WTC11 (cell line): ENCODE results near the gene EXOSC7. TPM values are rescaled to one million over a fixed set of nuclear protein-coding genes. Genes with fewer than 3 reads are reported as not detected.

Source experiments
- ATAC-seq: fragments of 200-7000 bp; cut with Tn5 transposase; 2 replicates; pipeline ENCODE4 v1.10.0; 2021; ENCODE audit warnings: mild to moderate bottlenecking, moderate library complexity
- CTCF ChIA-PET: fragments of 300-600 bp; sonication (Branson Sonifier 250); formaldehyde crosslinking; loops from one replicate; lab custom pipeline; 2021; ENCODE audit warnings: antibody characterized with exemption; lab: Charles Lee
- POLR2A ChIA-PET: fragments of 350-600 bp; sonication (Branson Sonifier 250); formaldehyde crosslinking; loops from one replicate; lab custom pipeline; 2021; ENCODE audit warnings: antibody characterized with exemption; lab: Charles Lee
- DNase-seq: peaks from one replicate; pipeline ENCODE4 v3.0.0; 2021; ENCODE audit warnings: low spot score
- H3K27ac Mint-ChIP-seq: 2 replicates; pipeline ENCODE4 v1.8.0; 2021; ENCODE audit warnings: mixed read lengths
- H3K27me3 Mint-ChIP-seq: 2 replicates; pipeline ENCODE4 v1.8.0; 2021; ENCODE audit warnings: low read depth, mild to moderate bottlenecking, moderate library complexity, mixed read lengths
- H3K36me3 Mint-ChIP-seq: 2 replicates; pipeline ENCODE4 v1.8.0; 2021; ENCODE audit warnings: mixed read lengths
- H3K4me1 Mint-ChIP-seq: 2 replicates; pipeline ENCODE4 v1.8.0; 2022; ENCODE audit warnings: mixed read lengths
- H3K4me3 Mint-ChIP-seq: 2 replicates; pipeline ENCODE4 v1.8.0; 2021; ENCODE audit warnings: mild to moderate bottlenecking, moderate library complexity, mixed read lengths
- H3K9me3 Mint-ChIP-seq: 2 replicates; pipeline ENCODE4 v1.8.0; 2021; ENCODE audit warnings: mixed read lengths
- ATF1 ChIP-seq: sonication (generic); formaldehyde crosslinking; IDR thresholded peaks from 2 replicates; pipeline ENCODE4 v1.8.1; 2023; ENCODE audit warnings: mild to moderate bottlenecking, moderate library complexity, missing genetic modification reagents
- CREM ChIP-seq: sonication (generic); formaldehyde crosslinking; IDR thresholded peaks from 2 replicates; pipeline ENCODE4 v1.8.1; 2022; ENCODE audit warnings: mild to moderate bottlenecking, missing genetic modification reagents, moderate library complexity
- CTCF ChIP-seq: fragments of 200-600 bp; IDR thresholded peaks from 2 replicates; pipeline ENCODE4 v1.8.0; 2022; ENCODE audit warnings: antibody characterized with exemption
- ERG ChIP-seq: fragments of 250-450 bp; sonication (Bioruptor Pico); IDR thresholded peaks from 2 replicates; pipeline ENCODE4 v1.8.0; 2021; ENCODE audit warnings: mild to moderate bottlenecking
- FOXP1 ChIP-seq: sonication (generic); formaldehyde crosslinking; IDR thresholded peaks from 2 replicates; pipeline ENCODE4 v1.8.0; 2022; ENCODE audit warnings: missing genetic modification reagents, mild to moderate bottlenecking, moderate library complexity, borderline replicate concordance
- FOXP4 ChIP-seq: sonication (generic); formaldehyde crosslinking; IDR thresholded peaks from 2 replicates; pipeline ENCODE4 v1.8.0; 2022; ENCODE audit warnings: mild to moderate bottlenecking, missing genetic modification reagents
- IRF2 ChIP-seq: sonication (generic); formaldehyde crosslinking; IDR thresholded peaks from 2 replicates; pipeline ENCODE4 v1.8.0; 2022; ENCODE audit warnings: low read depth, missing genetic modification reagents, borderline replicate concordance
- JUN ChIP-seq: sonication (generic); formaldehyde crosslinking; IDR thresholded peaks from 2 replicates; pipeline ENCODE4 v1.8.0; 2023; ENCODE audit warnings: mild to moderate bottlenecking, missing genetic modification reagents
- KAT7 ChIP-seq: sonication (generic); formaldehyde crosslinking; IDR thresholded peaks from 2 replicates; pipeline ENCODE4 v1.8.1; 2023; ENCODE audit warnings: missing genetic modification reagents, mild to moderate bottlenecking, borderline replicate concordance
- MLX ChIP-seq: sonication (generic); formaldehyde crosslinking; IDR thresholded peaks from 2 replicates; pipeline ENCODE4 v1.8.1; 2023; ENCODE audit warnings: mild to moderate bottlenecking, missing genetic modification reagents, moderate library complexity
- NFATC4 ChIP-seq: fragments of 250-450 bp; sonication (Bioruptor Pico); IDR thresholded peaks from 2 replicates; pipeline ENCODE4 v1.9.0; 2021; ENCODE audit warnings: mild to moderate bottlenecking
- NFE2L1 ChIP-seq: sonication (generic); formaldehyde crosslinking; IDR thresholded peaks from 2 replicates; pipeline ENCODE4 v1.8.1; 2023; ENCODE audit warnings: missing genetic modification reagents
- NR3C1 ChIP-seq: sonication (generic); formaldehyde crosslinking; conservative IDR thresholded peaks from 2 replicates; pipeline ENCODE4 v1.8.1; 2023; ENCODE audit warnings: low read depth, mild to moderate bottlenecking, missing genetic modification reagents
- PRDM15 ChIP-seq: sonication (generic); formaldehyde crosslinking; IDR thresholded peaks from 2 replicates; pipeline ENCODE4 v1.8.0; 2022; ENCODE audit warnings: missing genetic modification reagents
- RORB ChIP-seq: fragments of 250-450 bp; sonication (Bioruptor Pico); IDR thresholded peaks from 2 replicates; pipeline ENCODE4 v1.9.0; 2021; ENCODE audit warnings: mild to moderate bottlenecking
- SMAD4 ChIP-seq: sonication (generic); formaldehyde crosslinking; IDR thresholded peaks from 2 replicates; pipeline ENCODE4 v1.8.0; 2022; ENCODE audit warnings: mild to moderate bottlenecking, missing genetic modification reagents
- SOX15 ChIP-seq: fragments of 250-450 bp; sonication (Bioruptor Pico); IDR thresholded peaks from 2 replicates; pipeline ENCODE4 v1.9.0; 2021; ENCODE audit warnings: mild to moderate bottlenecking
- TP53 ChIP-seq: sonication (generic); formaldehyde crosslinking; IDR thresholded peaks from 2 replicates; pipeline ENCODE4 v1.8.1; 2023; ENCODE audit warnings: mild to moderate bottlenecking, missing genetic modification reagents
- USF2 ChIP-seq: sonication (generic); formaldehyde crosslinking; IDR thresholded peaks from 2 replicates; pipeline ENCODE4 v1.8.1; 2023; ENCODE audit warnings: mild to moderate bottlenecking, missing genetic modification reagents, moderate library complexity
- ZNF263 ChIP-seq: sonication (generic); formaldehyde crosslinking; IDR thresholded peaks from 2 replicates; pipeline ENCODE4 v1.8.1; 2022; ENCODE audit warnings: low read depth, mild to moderate bottlenecking, moderate library complexity, missing genetic modification reagents
- ZNF416 ChIP-seq: fragments of 250-450 bp; sonication (Bioruptor Pico); IDR thresholded peaks from 2 replicates; pipeline ENCODE4 v1.9.0; 2021; ENCODE audit warnings: mild to moderate bottlenecking, inconsistent platforms
- ZNF532 ChIP-seq: fragments of 250-450 bp; sonication (Bioruptor Pico); IDR thresholded peaks from 2 replicates; pipeline ENCODE4 v1.9.0; 2021; ENCODE audit warnings: mild to moderate bottlenecking, borderline replicate concordance
- total RNA-seq: library from RNA; stranded (reverse); gene quantifications from 3 replicates; pipeline ENCODE4 v1.2.3, GENCODE V29; 2021

EXOSC7 gene
- total RNA-seq, 1 experiment from 2014 or later, result 85.7 TPM

- H3K4me1 Mint-ChIP-seq, result peaks cover 24% of the 10 kb centered on the region
- POLR2A ChIA-PET, result no interaction called here
- H3K9me3 Mint-ChIP-seq, result no peaks in the 10 kb centered on the region
- DNase-seq (no peak), ATAC-seq (no peak)
- CTCF ChIA-PET, result no interaction called here
- H3K27ac Mint-ChIP-seq, result no peak overlapping the region
- no peak overlapping the region for H3K4me3 Mint-ChIP-seq
- no peaks in the 10 kb centered on the region for H3K27me3 Mint-ChIP-seq
- H3K36me3 Mint-ChIP-seq, result peaks cover 63% of the 10 kb centered on the region
- TF ChIP-seq ATF1 (CRISPR knock-in tag), result no peak
- TF ChIP-seq ZNF263 (CRISPR knock-in tag), result no peak
- no peak for TF ChIP-seq ZNF532 (CRISPR knock-in tag)
- no peak for TF ChIP-seq USF2 (CRISPR knock-in tag)
- no peak for TF ChIP-seq CTCF
- TF ChIP-seq NR3C1 (CRISPR knock-in tag), result no peak
- no peak for TF ChIP-seq NFE2L1
- TF ChIP-seq PRDM15, result no peak
- TF ChIP-seq CREM, result no peak
- no peak for TF ChIP-seq RORB (CRISPR knock-in tag)
- no peak for TF ChIP-seq TP53 (CRISPR knock-in tag)
- TF ChIP-seq SOX15 (CRISPR knock-in tag), result no peak
- no peak for TF ChIP-seq IRF2 (CRISPR knock-in tag)
- no peak for TF ChIP-seq MLX (CRISPR knock-in tag)
These were observed 20.5 kb downstream of the EXOSC7 start for GRCh38 chr3:44996556-44996969.

- H3K9me3 Mint-ChIP-seq, result peaks cover 17% of the 10 kb centered on the region
- no peak overlapping the region for H3K27ac Mint-ChIP-seq
- CTCF ChIA-PET, result no interaction called here
- POLR2A ChIA-PET, result no interaction called here
- DNase-seq (no peak), ATAC-seq (no peak)
- no peak overlapping the region for H3K4me3 Mint-ChIP-seq
- no peaks in the 10 kb centered on the region for H3K27me3 Mint-ChIP-seq
- peaks cover 83% of the 10 kb centered on the region for H3K36me3 Mint-ChIP-seq
- no peaks in the 10 kb centered on the region for H3K4me1 Mint-ChIP-seq
- TF ChIP-seq NFATC4 (no peak), SMAD4 (CRISPR knock-in tag) (no peak), ZNF416 (CRISPR knock-in tag) (no peak), FOXP4 (CRISPR knock-in tag) (no peak), JUN (CRISPR knock-in tag) (no peak), FOXP1 (CRISPR knock-in tag) (no peak), KAT7 (CRISPR knock-in tag) (no peak), ERG (no peak)
These were observed 23.7 kb downstream of the EXOSC7 start for GRCh38 chr3:44999782-45000181.
